ENCODE data around the gene VWA5B1. TPM values are rescaled to one million over a fixed set of nuclear protein-coding genes. Genes with fewer than 3 reads are reported as not detected.

Gene VWA5B1
- total RNA-seq, 1 donor from 2014 or later = not detected

- TF ChIP-seq CTCF (IDR thresholded peaks at IDR 0.05) = no peak
- DNase-seq (no peak), ATAC-seq (ENCODE audit: low read depth) (no peak)
- no peaks in the 10 kb centered on the region for H3K9me3 Mint-ChIP-seq
- H3K27ac Mint-ChIP-seq = no peak overlapping the region
- peaks cover 49% of the 10 kb centered on the region for H3K27me3 Mint-ChIP-seq
- ChIA-PET POLR2A (no interaction called here), CTCF (no interaction called here)
- intact Hi-C loops (cut with micrococcal nuclease) = loop anchor here (2.0 kb wide), 1 partner anchor 19 kb away; no protein-coding TSS in a partner anchor
- H3K4me1 Mint-ChIP-seq = peaks cover 36% of the 10 kb centered on the region
- H3K4me3 Mint-ChIP-seq = no peak overlapping the region
- H3K36me3 Mint-ChIP-seq (ENCODE audit: low read depth) = no peaks in the 10 kb centered on the region
These were observed 112.9 kb downstream of the VWA5B1 start for GRCh38 chr1:20403423-20404145.

- H3K27me3 Mint-ChIP-seq = peaks cover 41% of the 10 kb centered on the region
- TF ChIP-seq CTCF (IDR thresholded peaks at IDR 0.05) = no peak
- no peaks in the 10 kb centered on the region for H3K36me3 Mint-ChIP-seq (ENCODE audit: low read depth)
- CTCF ChIA-PET = interaction anchor here (0.5 kb wide), 1 partner anchor 271 kb away, joined by 5 read pairs; no protein-coding TSS in a partner anchor
- no peak overlapping the region for H3K4me3 Mint-ChIP-seq
- intact Hi-C loops (cut with micrococcal nuclease) = loop anchor here (2.0 kb wide), 1 partner anchor 20 kb away; no protein-coding TSS in a partner anchor
- peak overlapping the region; percentile 80 for H3K27ac Mint-ChIP-seq
- peaks cover 36% of the 10 kb centered on the region for H3K4me1 Mint-ChIP-seq
- POLR2A ChIA-PET = no interaction called here
- peak; percentile 74 for ATAC-seq (ENCODE audit: low read depth)
- H3K9me3 Mint-ChIP-seq = no peaks in the 10 kb centered on the region
- DNase-seq = no peak
These were observed 113.8 kb downstream of the VWA5B1 start for GRCh38 chr1:20404466-20404865.

Other genes with a start within 250 kb of the VWA5B1 start
- gene PLA2G5, start 220.7 kb upstream of the VWA5B1 start, total RNA-seq = not detected in 2 replicates
- gene PLA2G2D, start 171.3 kb upstream of the VWA5B1 start, total RNA-seq = 0.16 and 0.29 TPM in 2 replicates
- gene PLA2G2F, start 151.6 kb upstream of the VWA5B1 start, total RNA-seq = not detected in 2 replicates
- 0.04 and 0.05 TPM in 2 replicates for gene UBXN10, start 104.8 kb upstream of the VWA5B1 start, total RNA-seq
- not detected in 2 replicates for gene PLA2G2C, start 104.4 kb upstream of the VWA5B1 start, total RNA-seq
- gene CAMK2N1, start 195.3 kb downstream of the VWA5B1 start, total RNA-seq = 0.18 and 0.71 TPM in 2 replicates
- 21.7 TPM in 2 replicates for gene MUL1, start 217.3 kb downstream of the VWA5B1 start, total RNA-seq

All from activated B cell treated with CpG ODN at 0.5 μM for 24 hours (primary cell).